Erythroblast (primary cell): ENCODE measurements around the gene ZNF662.

Source experiments
- GATA1 ChIP-seq: IDR thresholded peaks from 2 replicates; pipeline ENCODE4 v1.6.1; 2011; ENCODE audit warnings: low read depth, mild to moderate bottlenecking, control low read depth, low read length, moderate library complexity
- POLR2A ChIP-seq: IDR thresholded peaks from 2 replicates; pipeline ENCODE4 v1.6.1; 2011; ENCODE audit warnings: mild to moderate bottlenecking, low read length

- TF ChIP-seq POLR2A (no peak), GATA1 (no peak)
Measured at GRCh38 chr3:42892807-42893206, 13.1 kb upstream of the ZNF662 start.
